Measurements from ENCODE around the gene MAMDC4.
"Not testable (repeated sequence)": the region's sequence is repeated elsewhere in the genome, so short reads cannot be mapped to it uniquely, and the experiment has no call there.

The MAMDC4 gene

GRCh38 chr9:136839229-136840139 lies 12.7 kb upstream of the MAMDC4 start:
- no peak for DNase-seq (ENCODE audit: low spot score)

GRCh38 chr9:136840140-136840876 lies 11.8 kb upstream of the MAMDC4 start:
- DNase-seq (ENCODE audit: low spot score), result no peak

- no peak for DNase-seq (ENCODE audit: low spot score)
Measured at GRCh38 chr9:136840877-136841645, 11.1 kb upstream of the MAMDC4 start.

- not testable (repeated sequence) for DNase-seq (ENCODE audit: low spot score)
Measured at GRCh38 chr9:136841646-136842379, 10.3 kb upstream of the MAMDC4 start.

- DNase-seq (ENCODE audit: low spot score), result peak; percentile 90
Measured at GRCh38 chr9:136842380-136842948, 9.7 kb upstream of the MAMDC4 start, which contains the start of gene AJM1. AJM1 (plus strand) TSS chr9:136842478; CDS start chr9:136844415, 1,937 bp downstream.

GRCh38 chr9:136843159-136843800 lies 8.9 kb upstream of the MAMDC4 start:
- not testable (repeated sequence) for DNase-seq (ENCODE audit: low spot score)

GRCh38 chr9:136843801-136844740 lies 8.1 kb upstream of the MAMDC4 start:
- not testable (repeated sequence) for DNase-seq (ENCODE audit: low spot score)

- DNase-seq (ENCODE audit: low spot score), result no peak
Measured at GRCh38 chr9:136844761-136845464, 7.2 kb upstream of the MAMDC4 start.

GRCh38 chr9:136845465-136846260 lies 6.5 kb upstream of the MAMDC4 start:
- DNase-seq (ENCODE audit: low spot score), result no peak

GRCh38 chr9:136846376-136847087 lies 5.6 kb upstream of the MAMDC4 start:
- DNase-seq (ENCODE audit: low spot score), result no peak

GRCh38 chr9:136847088-136847825 lies 4.9 kb upstream of the MAMDC4 start:
- DNase-seq (ENCODE audit: low spot score), result peak; percentile 87

- peak; percentile 89 for DNase-seq (ENCODE audit: low spot score)
Measured at GRCh38 chr9:136847826-136848392, 4.2 kb upstream of the MAMDC4 start.

GRCh38 chr9:136848393-136849037 lies 3.6 kb upstream of the MAMDC4 start:
- peak; percentile 81 for DNase-seq (ENCODE audit: low spot score)

GRCh38 chr9:136849038-136849959 lies 2.8 kb upstream of the MAMDC4 start, which contains the start of gene PHPT1:
PHPT1 (plus strand) TSS chr9:136849409; CDS start chr9:136849431, 22 bp downstream.
- DNase-seq (ENCODE audit: low spot score), result peak; percentile 99

All from ecto neural progenitor cell (in vitro differentiated cells).